Activated gamma-delta T cell (primary cell): ENCODE data around the gene RGS9.

Experiments
- DNase-seq: peaks from one replicate; lab custom pipeline; 2025; lab: John Stamatoyannopoulos, UW

The RGS9 gene

GRCh38 chr17:65219124-65219523, 82.0 kb downstream of the RGS9 start:
- no peak for DNase-seq

GRCh38 chr17:65219707-65220106, 82.5 kb downstream of the RGS9 start:
- no peak for DNase-seq

- DNase-seq, result no peak
Observed at GRCh38 chr17:65220732-65221131, 83.6 kb downstream of the RGS9 start.

- no peak for DNase-seq
Observed at GRCh38 chr17:65222214-65222738, 85.1 kb downstream of the RGS9 start.

- no peak for DNase-seq
Observed at GRCh38 chr17:65225061-65225460, 87.9 kb downstream of the RGS9 start.

- DNase-seq, result no peak
Observed at GRCh38 chr17:65226227-65226626, 89.1 kb downstream of the RGS9 start.

- DNase-seq, result no peak
Observed at GRCh38 chr17:65227637-65228036, 90.5 kb downstream of the RGS9 start.

GRCh38 chr17:65228287-65228686, 91.1 kb downstream of the RGS9 start:
- no peak for DNase-seq

GRCh38 chr17:65228734-65229620, 91.8 kb downstream of the RGS9 start:
- DNase-seq, result no peak

- no peak for DNase-seq
Observed at GRCh38 chr17:65229621-65229995, 92.4 kb downstream of the RGS9 start.

GRCh38 chr17:65230040-65230439, 92.9 kb downstream of the RGS9 start:
- no peak for DNase-seq

- DNase-seq, result no peak
Observed at GRCh38 chr17:65231086-65231485, 93.9 kb downstream of the RGS9 start.

GRCh38 chr17:65231662-65232335, 94.6 kb downstream of the RGS9 start:
- DNase-seq, result no peak

- DNase-seq, result no peak
Observed at GRCh38 chr17:65235284-65235683, 98.1 kb downstream of the RGS9 start.

GRCh38 chr17:65236321-65236720, 99.2 kb downstream of the RGS9 start:
- no peak for DNase-seq

GRCh38 chr17:65243838-65244625, 106.9 kb downstream of the RGS9 start:
- DNase-seq, result no peak

- no peak for DNase-seq
Observed at GRCh38 chr17:65246252-65246651, 109.1 kb downstream of the RGS9 start.

GRCh38 chr17:65249774-65250173, 112.6 kb downstream of the RGS9 start:
- DNase-seq, result no peak

- DNase-seq, result no peak
Observed at GRCh38 chr17:65254166-65254565, 117.0 kb downstream of the RGS9 start.

GRCh38 chr17:65259281-65259680, 122.1 kb downstream of the RGS9 start:
- no peak for DNase-seq

- DNase-seq, result no peak
Observed at GRCh38 chr17:65259696-65260485, 122.7 kb downstream of the RGS9 start.
